Measurements from ENCODE around the gene DTNBP1. TPM values are rescaled to one million over a fixed set of nuclear protein-coding genes. Genes with fewer than 3 reads are reported as not detected.

The DTNBP1 gene
- polyA plus RNA-seq, 4 donors = 16.1 to 24.8 (median 22.5) TPM

GRCh38 chr6:15626878-15627674 is 35.8 kb downstream of the DTNBP1 start:
- DNase-seq (ENCODE audit: low read depth in 4 of 4, low spot score in 3 of 4) = no peak

GRCh38 chr6:15626160-15626559 is 36.7 kb downstream of the DTNBP1 start:
- no peak for DNase-seq (ENCODE audit: low read depth in 4 of 4, low spot score in 3 of 4)

GRCh38 chr6:15623276-15624116 is 39.3 kb downstream of the DTNBP1 start:
- DNase-seq (ENCODE audit: low read depth in 4 of 4, low spot score in 3 of 4) = no peak

- DNase-seq (ENCODE audit: low read depth in 4 of 4, low spot score in 3 of 4) = no peak
Measured at GRCh38 chr6:15622045-15622740, 40.6 kb downstream of the DTNBP1 start.

- no peak for DNase-seq (ENCODE audit: low read depth in 4 of 4, low spot score in 3 of 4)
Measured at GRCh38 chr6:15621203-15622044, 41.4 kb downstream of the DTNBP1 start.

GRCh38 chr6:15620611-15621010 is 42.2 kb downstream of the DTNBP1 start:
- DNase-seq (ENCODE audit: low read depth in 4 of 4, low spot score in 3 of 4) = no peak

GRCh38 chr6:15619330-15619729 is 43.5 kb downstream of the DTNBP1 start:
- DNase-seq (ENCODE audit: low read depth in 4 of 4, low spot score in 3 of 4) = no peak

- no peak for DNase-seq (ENCODE audit: low read depth in 4 of 4, low spot score in 3 of 4)
Measured at GRCh38 chr6:15618685-15619084, 44.1 kb downstream of the DTNBP1 start.

GRCh38 chr6:15616261-15616660 is 46.6 kb downstream of the DTNBP1 start:
- DNase-seq (ENCODE audit: low read depth in 4 of 4, low spot score in 3 of 4) = no peak

- no peak for DNase-seq (ENCODE audit: low read depth in 4 of 4, low spot score in 3 of 4)
Measured at GRCh38 chr6:15615802-15616201, 47.0 kb downstream of the DTNBP1 start.

- no peak for DNase-seq (ENCODE audit: low read depth in 4 of 4, low spot score in 3 of 4)
Measured at GRCh38 chr6:15614277-15614676, 48.6 kb downstream of the DTNBP1 start.

- DNase-seq (ENCODE audit: low read depth in 4 of 4, low spot score in 3 of 4) = no peak
Measured at GRCh38 chr6:15608396-15608795, 54.4 kb downstream of the DTNBP1 start.

- DNase-seq (ENCODE audit: low read depth in 4 of 4, low spot score in 3 of 4) = no peak
Measured at GRCh38 chr6:15607603-15608002, 55.2 kb downstream of the DTNBP1 start.

- DNase-seq (ENCODE audit: low read depth in 4 of 4, low spot score in 3 of 4) = no peak
Measured at GRCh38 chr6:15606347-15606746, 56.5 kb downstream of the DTNBP1 start.

GRCh38 chr6:15604843-15605242 is 58.0 kb downstream of the DTNBP1 start:
- DNase-seq (ENCODE audit: low read depth in 4 of 4, low spot score in 3 of 4) = no peak

GRCh38 chr6:15602154-15602553 is 60.7 kb downstream of the DTNBP1 start:
- DNase-seq (ENCODE audit: low read depth in 4 of 4, low spot score in 3 of 4) = no peak

GRCh38 chr6:15598273-15598798 is 64.5 kb downstream of the DTNBP1 start:
- no peak for DNase-seq (ENCODE audit: low read depth in 4 of 4, low spot score in 3 of 4)

GRCh38 chr6:15596186-15596896 is 66.5 kb downstream of the DTNBP1 start:
- DNase-seq (ENCODE audit: low read depth in 4 of 4, low spot score in 3 of 4) = no peak

GRCh38 chr6:15595461-15596173 is 67.2 kb downstream of the DTNBP1 start:
- no peak for DNase-seq (ENCODE audit: low read depth in 4 of 4, low spot score in 3 of 4)
